GM19452 (cell line): ENCODE data around the gene CMC1.

Experiments
- ATAC-seq: cut with Tn5 transposase; IDR thresholded peaks from one replicate; pipeline ENCODE4 v1.9.1; 2021; ENCODE audit not compliant: unreplicated experiment

The CMC1 gene

DNA sequence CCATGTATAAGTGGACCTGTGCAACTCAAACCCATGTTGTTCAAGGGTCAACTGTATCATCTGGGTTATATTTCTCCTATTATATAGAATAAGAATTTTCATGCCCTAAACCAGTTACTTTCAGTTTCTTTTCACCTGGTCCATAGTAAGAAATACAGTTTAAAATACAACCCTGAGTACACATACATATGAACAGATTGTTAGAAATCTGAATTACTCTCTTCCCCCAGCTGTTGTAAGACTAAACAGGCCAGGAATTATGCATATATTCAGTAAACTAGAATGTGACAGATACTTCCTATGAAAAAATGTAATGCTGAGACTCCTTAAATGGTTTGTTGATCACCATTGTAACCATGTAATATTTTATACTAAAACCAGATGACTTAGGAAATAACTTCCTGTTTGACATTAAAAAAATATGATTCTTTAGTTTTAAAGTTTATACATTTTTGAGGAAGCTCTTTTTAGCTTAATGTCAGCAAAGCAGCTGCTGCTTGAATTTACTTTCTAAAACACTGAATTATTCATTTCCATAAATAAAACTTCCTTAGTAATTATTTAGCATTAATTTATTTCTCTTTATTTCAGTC, 54.6 kb downstream of the CMC1 start:
- no peak for ATAC-seq

GRCh38 chr3:28299705-28300104, 58.3 kb downstream of the CMC1 start:
- ATAC-seq = no peak

GRCh38 chr3:28300345-28300962, 59.0 kb downstream of the CMC1 start:
- no peak for ATAC-seq

GRCh38 chr3:28301688-28302087, 60.3 kb downstream of the CMC1 start:
- ATAC-seq = no peak

- ATAC-seq = no peak
Measured at GRCh38 chr3:28308196-28308595, 66.8 kb downstream of the CMC1 start.

DNA sequence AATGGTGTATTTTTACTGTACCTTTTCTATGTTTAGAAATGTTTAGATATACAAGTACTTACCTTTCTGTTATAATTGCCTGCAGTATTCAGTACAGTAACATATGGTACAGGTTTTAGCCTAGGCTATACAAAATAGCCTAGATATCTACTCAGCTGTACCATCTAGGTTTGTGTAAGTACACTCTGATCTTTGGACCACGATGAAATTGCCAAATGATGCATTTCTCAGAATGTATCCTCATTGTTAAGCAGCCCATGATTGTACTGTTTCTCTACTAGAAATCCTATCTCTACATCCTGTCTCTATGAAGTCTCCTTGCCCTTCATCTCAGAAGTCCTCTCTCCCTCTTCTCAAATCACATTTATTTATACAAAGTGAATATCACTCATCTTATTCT, 74.3 kb downstream of the CMC1 start:
- no peak for ATAC-seq

- no peak for ATAC-seq
Measured at GRCh38 chr3:28316226-28316625, 74.8 kb downstream of the CMC1 start.

- ATAC-seq = peak; percentile 85
Measured at GRCh38 chr3:28317438-28318022, 76.1 kb downstream of the CMC1 start.

DNA sequence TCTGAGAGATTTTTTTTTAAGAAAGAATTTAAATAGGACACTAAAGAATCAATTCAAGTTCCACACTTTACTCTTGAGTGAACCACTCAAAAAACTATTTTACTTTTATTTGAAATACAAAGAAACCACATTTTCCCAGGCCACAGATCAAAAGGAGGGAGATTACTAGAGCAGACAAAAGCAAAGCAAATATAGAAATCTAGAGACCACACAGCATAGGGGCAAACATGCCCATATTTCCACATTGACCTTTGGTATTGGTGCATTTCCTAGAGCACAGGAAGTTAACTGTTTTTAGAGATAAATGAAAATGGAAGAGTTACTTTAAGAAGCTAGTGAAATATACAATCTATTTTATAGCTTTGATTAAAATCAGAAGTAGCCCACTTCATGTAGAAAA, 79.6 kb downstream of the CMC1 start:
- ATAC-seq = no peak

DNA sequence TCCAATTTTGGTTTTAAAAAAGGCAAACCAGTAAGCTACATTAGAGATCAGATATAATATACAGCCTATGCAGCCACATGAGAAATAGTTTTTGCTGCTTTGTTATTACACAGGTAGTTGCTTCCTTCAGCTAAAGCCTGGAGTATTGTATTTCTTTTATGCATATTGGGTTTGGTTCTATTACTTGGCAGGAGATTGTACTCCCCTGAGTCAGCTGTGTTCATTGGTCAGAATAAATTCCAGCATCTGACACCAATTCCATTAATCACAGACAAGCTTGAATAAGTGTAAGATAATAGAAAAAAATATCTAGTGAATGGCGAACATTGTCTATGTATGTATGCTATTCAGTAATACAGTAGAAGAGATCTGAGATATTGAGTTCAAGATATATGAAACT, 81.0 kb downstream of the CMC1 start:
- ATAC-seq = no peak

GRCh38 chr3:28326458-28326926, 85.1 kb downstream of the CMC1 start:
- ATAC-seq = peak; percentile 84

DNA sequence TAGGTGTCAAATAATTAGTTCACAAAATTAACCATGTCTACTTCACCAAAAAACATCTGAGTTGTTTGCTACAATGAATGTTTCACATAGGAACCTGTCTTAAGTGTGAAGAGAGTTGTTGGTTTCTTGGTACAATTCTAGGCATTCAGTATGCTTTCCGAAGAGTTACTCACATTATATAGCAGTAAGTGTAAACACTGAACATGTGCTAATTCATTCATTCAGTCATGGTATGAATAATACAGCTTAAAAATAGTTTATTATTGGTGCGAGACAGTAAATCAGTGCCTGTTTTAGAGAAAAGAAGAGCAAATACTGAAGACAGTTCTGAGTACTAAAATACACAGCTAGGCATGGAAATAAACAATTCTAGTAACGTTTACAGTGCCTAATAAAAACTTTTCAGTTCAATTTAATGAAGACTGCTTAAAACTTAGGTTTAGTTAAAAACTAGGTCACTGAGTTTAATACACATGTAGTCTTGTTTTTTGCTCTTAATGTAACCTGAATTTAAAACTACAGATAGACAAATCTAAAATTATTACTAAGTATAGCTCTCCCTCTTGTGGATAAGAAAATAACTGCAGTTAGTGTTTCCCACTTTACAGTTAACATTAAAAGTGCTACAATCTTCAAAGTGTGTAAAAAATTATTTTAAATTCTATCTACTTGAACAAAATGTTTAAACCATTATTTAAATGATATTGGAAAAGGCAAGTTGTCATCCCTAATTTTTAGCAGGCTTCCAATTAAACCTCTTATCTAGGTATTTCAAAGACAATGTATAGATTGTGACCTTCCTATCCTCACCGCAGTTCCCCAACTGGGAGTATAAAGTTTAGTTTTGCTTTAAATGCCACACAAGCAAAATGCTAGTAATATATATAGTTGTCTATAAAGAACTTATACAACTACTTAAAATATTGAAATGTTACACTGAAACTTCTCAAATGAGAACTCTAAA, 87.1 kb downstream of the CMC1 start:
- ATAC-seq = no peak

DNA sequence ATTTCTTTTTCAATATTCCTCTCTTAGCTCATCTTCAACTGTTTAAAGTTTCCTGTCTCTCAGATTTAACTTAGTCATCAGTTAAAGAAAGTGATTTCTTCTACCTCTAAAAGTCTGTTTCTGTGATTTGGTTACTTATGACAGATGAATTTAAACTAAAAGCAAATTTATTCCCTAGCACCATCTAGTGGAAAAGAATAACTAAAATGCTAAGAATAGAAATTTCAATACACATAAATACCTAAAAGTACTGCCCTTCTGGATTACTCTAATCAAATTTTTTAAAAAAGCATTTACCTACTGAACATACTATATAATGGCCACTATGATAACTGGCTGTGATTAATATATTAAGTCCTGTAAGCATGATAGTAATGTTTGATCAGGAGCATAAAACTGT, 93.1 kb downstream of the CMC1 start:
- ATAC-seq = no peak

- ATAC-seq = no peak
Measured at GRCh38 chr3:28335246-28335645, 93.8 kb downstream of the CMC1 start.

DNA sequence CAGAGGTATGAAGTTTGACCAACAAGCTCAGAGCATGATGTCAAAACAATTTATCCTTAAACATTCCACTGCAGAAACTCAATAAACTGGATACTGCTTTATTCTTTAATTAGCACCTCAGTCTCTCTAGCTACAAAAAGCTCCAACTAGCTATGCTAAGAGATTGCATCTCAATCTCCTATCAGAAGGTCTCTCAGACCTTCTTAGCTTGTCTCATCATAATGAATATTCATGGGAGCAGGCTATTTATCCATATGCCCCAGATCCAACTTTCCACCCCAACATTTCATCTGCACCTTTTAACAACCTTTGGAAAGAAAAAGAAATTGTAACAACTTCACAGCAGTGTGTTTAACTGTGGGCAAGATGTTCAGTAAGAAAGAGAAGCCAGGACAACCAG, 95.8 kb downstream of the CMC1 start:
- ATAC-seq = no peak

- no peak for ATAC-seq
Measured at GRCh38 chr3:28343144-28343543, 101.7 kb downstream of the CMC1 start.

DNA sequence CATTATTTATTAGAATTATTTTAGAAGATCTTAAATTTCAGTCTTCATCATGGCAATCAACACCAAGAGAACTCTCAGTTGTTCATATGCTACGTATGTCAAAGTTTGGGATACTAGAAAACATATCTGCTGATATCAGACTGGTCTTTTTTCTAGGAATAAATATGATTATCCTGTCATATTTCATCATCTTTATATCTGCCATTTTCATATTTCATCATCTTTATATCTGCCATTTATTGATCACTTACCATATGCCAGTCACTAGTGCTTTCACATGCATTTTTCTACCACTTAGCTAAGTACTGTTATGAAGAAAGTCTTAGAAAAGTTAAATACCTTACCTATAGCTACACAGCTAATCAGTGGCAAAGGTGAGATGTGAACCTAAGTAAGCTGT, 104.3 kb downstream of the CMC1 start:
- no peak for ATAC-seq

DNA sequence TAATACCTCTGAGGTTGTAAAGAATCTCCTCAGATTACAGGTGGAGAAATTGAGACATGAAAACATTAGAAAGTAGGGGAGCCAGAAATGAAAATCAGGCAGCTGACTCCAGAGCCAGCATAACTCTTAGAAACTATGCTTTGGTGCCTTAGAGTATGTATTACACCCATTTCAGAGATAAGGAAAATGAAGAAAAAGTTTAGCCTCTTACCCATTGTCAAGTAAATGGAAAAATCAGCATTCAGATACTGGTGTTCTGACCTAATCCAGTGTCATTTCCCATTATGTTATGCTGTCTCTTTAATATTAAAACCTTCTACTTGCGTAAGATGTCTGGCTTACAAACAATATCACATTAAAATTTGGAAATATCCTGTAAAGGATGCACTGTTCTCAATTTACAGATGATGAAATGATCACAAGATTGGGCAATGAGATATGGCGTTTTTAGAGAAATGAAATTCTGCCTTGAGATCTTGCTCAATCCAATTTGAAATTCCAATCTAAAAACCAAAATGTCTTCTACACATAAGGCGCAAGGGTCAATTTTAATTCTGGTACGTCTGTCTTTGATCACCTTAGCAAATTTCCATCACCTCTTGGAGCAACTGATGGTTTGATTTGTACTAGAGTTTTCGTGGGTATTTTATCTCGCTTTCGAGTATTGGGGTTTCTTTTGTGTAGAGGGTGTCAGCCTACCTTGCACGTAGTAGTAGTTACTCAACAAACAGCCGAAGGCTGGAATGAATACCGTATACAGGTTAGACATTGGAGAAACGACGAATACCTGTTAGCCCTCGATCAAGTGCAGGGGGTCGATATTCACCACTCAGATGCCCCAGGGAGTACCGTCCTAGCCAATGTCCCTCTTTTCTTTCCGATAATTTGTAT, 106.2 kb downstream of the CMC1 start:
- ATAC-seq = no peak

- no peak for ATAC-seq
Measured at GRCh38 chr3:28348265-28348628, 106.8 kb downstream of the CMC1 start.

DNA sequence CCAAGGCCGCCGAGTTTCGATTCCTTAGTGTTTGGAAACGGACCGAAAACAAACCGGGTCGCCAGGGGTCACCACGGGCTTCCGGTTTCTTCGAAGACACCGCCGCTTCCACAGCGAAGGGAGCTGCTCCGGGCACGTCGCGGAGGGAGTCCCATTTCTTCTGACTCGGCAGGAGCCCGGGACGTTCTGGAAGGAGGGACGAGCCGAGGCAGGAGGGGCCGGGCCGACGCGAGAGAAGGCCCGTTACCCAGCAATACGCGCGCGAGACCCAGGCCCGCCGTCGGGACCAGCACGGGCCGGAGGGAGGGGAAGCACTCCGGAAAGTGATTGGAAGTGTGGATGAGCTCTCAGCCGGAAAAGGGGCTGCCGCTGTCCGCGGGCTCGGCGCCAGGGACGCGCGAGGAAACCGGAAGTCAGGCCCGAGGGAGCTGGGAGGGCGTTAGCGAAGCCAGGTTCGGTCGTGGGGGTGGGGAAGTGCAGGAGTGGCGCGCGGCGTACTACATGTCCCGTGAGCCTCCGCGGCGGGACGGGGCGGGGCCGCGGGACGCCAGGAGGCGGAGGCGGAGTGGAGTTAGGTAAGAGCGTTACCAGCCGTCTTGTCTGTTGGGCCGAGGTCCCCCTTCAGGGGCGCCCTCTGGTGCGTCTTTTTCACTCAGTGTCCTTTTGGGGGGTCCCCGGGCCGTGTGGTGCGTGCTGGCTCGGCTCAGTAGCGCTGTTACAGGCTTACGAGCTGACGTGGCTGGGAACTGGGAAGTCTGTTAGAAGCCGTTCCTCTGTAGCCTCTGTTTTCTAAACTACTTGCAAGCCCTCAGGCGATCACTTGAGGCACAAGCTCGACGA, 107.4 kb downstream of the CMC1 start, which contains the start of the genes AZI2 and ZCWPW2:
AZI2 (minus strand) TSS at position 196 of the 840 bp plus-strand sequence. CDS start 8,207 bp downstream, outside the sequence.
ZCWPW2 (plus strand) TSS at position 93 of the 840 bp plus-strand sequence. CDS start 64,348 bp downstream, outside the sequence.
- peak; percentile 85 for ATAC-seq
